DOHH2 (cell line): Measurements from ENCODE around the gene CYP2C18.

Experiments used
- H3F3A ChIP-seq: fragments of 200-600 bp; sonication (generic), shearing (Covaris generic); 2 replicates; pipeline ENCODE4 v1.6.0; 2016; ENCODE audit warnings: antibody characterized with exemption, mild to moderate bottlenecking; ENCODE audit not compliant: control insufficient read depth, insufficient read depth
- H3K27ac ChIP-seq: fragments of 200-600 bp; sonication (generic); 2 replicates; pipeline ENCODE4 v1.5.1; 2014; ENCODE audit warnings: low read depth, mild to moderate bottlenecking, low read length, moderate library complexity
- H3K27me3 ChIP-seq: fragments of 200-600 bp; sonication (generic); 2 replicates; pipeline ENCODE4 v1.6.1; 2014; ENCODE audit warnings: mild to moderate bottlenecking, low read length, mixed read lengths; ENCODE audit not compliant: control insufficient read depth
- H3K36me3 ChIP-seq: fragments of 200-600 bp; sonication (generic); 2 replicates; pipeline ENCODE4 v1.6.1; 2014; ENCODE audit warnings: mild to moderate bottlenecking, low read length, moderate library complexity, mixed read lengths; ENCODE audit not compliant: control insufficient read depth
- H3K4me1 ChIP-seq: fragments of 200-600 bp; sonication (generic); 2 replicates; pipeline ENCODE4 v1.6.1; 2014; ENCODE audit warnings: mild to moderate bottlenecking, low read length, mixed read lengths; ENCODE audit not compliant: control insufficient read depth
- H3K4me2 ChIP-seq: fragments of 200-600 bp; sonication (generic); 2 replicates; pipeline ENCODE4 v1.6.0; 2014; ENCODE audit warnings: mild to moderate bottlenecking, low read length, moderate library complexity
- H3K4me3 ChIP-seq: fragments of 200-600 bp; sonication (generic); 2 replicates; pipeline ENCODE4 v1.5.1; 2014; ENCODE audit warnings: mild to moderate bottlenecking, low read length, mixed read lengths
- H3K79me2 ChIP-seq: fragments of 200-600 bp; sonication (generic); 2 replicates; pipeline ENCODE4 v1.6.1; 2014; ENCODE audit warnings: mild to moderate bottlenecking, low read length, mixed read lengths; ENCODE audit not compliant: control insufficient read depth
- H3K9me2 ChIP-seq: fragments of 200-600 bp; sonication (generic); replicated peaks from 2 replicates; pipeline ENCODE4 v1.6.1; 2014; ENCODE audit warnings: mild to moderate bottlenecking, low read length, mixed read lengths; ENCODE audit not compliant: control insufficient read depth
- H3K9me3 ChIP-seq: fragments of 200-600 bp; sonication (generic); 2 replicates; pipeline ENCODE4 v1.6.1; 2014; ENCODE audit warnings: antibody characterized with exemption, low read length, mixed read lengths; ENCODE audit not compliant: control insufficient read depth, insufficient read depth
- H4K20me1 ChIP-seq: fragments of 200-600 bp; sonication (generic); 2 replicates; pipeline ENCODE4 v1.6.0; 2014; ENCODE audit warnings: low read depth, mild to moderate bottlenecking, antibody characterized with exemption, low read length, moderate library complexity; ENCODE audit not compliant: control insufficient read depth, insufficient read depth
- EZH2phosphoT487 ChIP-seq: fragments of 200-600 bp; sonication (generic); IDR thresholded peaks from 2 replicates; pipeline ENCODE4 v1.6.1; 2017; ENCODE audit warnings: borderline replicate concordance, mild to moderate bottlenecking, antibody characterized with exemption, low read length, moderate library complexity, mixed read lengths
- TF ChIP-seq, protein P1 (sequence below): fragments of 200-600 bp; sonication (generic); IDR thresholded peaks from one replicate; pipeline ENCODE4 v1.5.1; 2014; ENCODE audit warnings: antibody characterized with exemption, mild to moderate bottlenecking, low read depth, low read length; ENCODE audit not compliant: poor library complexity, severe bottlenecking

The CYP2C18 gene

GRCh38 chr10:94725871-94726270 is 42.3 kb downstream of the CYP2C18 start:
- Histone ChIP-seq H3K9me2 (no peaks in the 10 kb centered on the region), H3K36me3 (no peaks in the 10 kb centered on the region), H3K4me2 (no peak overlapping the region), H3K79me2 (no peaks in the 10 kb centered on the region), H3F3A (no peaks in the 10 kb centered on the region), H3K27me3 (0 out of 2 replicates have a peak, but pooled peaks cover 4% of the 10 kb centered on the region), H3K4me3 (no peak overlapping the region), H3K9me3 (no peaks in the 10 kb centered on the region), H3K27ac (no peak overlapping the region), H3K4me1 (no peaks in the 10 kb centered on the region), H4K20me1 (no peaks in the 10 kb centered on the region)
- TF ChIP-seq, protein P1, sequence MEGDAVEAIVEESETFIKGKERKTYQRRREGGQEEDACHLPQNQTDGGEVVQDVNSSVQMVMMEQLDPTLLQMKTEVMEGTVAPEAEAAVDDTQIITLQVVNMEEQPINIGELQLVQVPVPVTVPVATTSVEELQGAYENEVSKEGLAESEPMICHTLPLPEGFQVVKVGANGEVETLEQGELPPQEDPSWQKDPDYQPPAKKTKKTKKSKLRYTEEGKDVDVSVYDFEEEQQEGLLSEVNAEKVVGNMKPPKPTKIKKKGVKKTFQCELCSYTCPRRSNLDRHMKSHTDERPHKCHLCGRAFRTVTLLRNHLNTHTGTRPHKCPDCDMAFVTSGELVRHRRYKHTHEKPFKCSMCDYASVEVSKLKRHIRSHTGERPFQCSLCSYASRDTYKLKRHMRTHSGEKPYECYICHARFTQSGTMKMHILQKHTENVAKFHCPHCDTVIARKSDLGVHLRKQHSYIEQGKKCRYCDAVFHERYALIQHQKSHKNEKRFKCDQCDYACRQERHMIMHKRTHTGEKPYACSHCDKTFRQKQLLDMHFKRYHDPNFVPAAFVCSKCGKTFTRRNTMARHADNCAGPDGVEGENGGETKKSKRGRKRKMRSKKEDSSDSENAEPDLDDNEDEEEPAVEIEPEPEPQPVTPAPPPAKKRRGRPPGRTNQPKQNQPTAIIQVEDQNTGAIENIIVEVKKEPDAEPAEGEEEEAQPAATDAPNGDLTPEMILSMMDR, result no peak
- no peak for TF ChIP-seq EZH2phosphoT487

GRCh38 chr10:94735197-94735596 is 51.7 kb downstream of the CYP2C18 start:
- no peaks in the 10 kb centered on the region for H4K20me1 ChIP-seq
- no peaks in the 10 kb centered on the region for H3K27me3 ChIP-seq
- no peak overlapping the region for H3K4me3 ChIP-seq
- no peak overlapping the region for H3K4me2 ChIP-seq
- TF ChIP-seq EZH2phosphoT487, result no peak
- TF ChIP-seq, protein P1, result no peak
- H3K79me2 ChIP-seq, result no peaks in the 10 kb centered on the region
- no peaks in the 10 kb centered on the region for H3F3A ChIP-seq
- no peak overlapping the region for H3K27ac ChIP-seq
- no peaks in the 10 kb centered on the region for H3K9me3 ChIP-seq
- H3K4me1 ChIP-seq, result no peaks in the 10 kb centered on the region
- no peaks in the 10 kb centered on the region for H3K9me2 ChIP-seq
- no peaks in the 10 kb centered on the region for H3K36me3 ChIP-seq

GRCh38 chr10:94738588-94738987 is 55.1 kb downstream of the CYP2C18 start:
- Histone ChIP-seq H3K36me3 (no peaks in the 10 kb centered on the region), H4K20me1 (no peaks in the 10 kb centered on the region), H3K4me2 (no peak overlapping the region), H3K4me1 (no peaks in the 10 kb centered on the region), H3K9me2 (no peaks in the 10 kb centered on the region), H3K9me3 (no peaks in the 10 kb centered on the region), H3K27me3 (no peaks in the 10 kb centered on the region), H3K79me2 (no peaks in the 10 kb centered on the region), H3K27ac (no peak overlapping the region), H3F3A (no peaks in the 10 kb centered on the region), H3K4me3 (no peak overlapping the region)
- TF ChIP-seq, protein P1, result no peak
- TF ChIP-seq EZH2phosphoT487, result no peak
